Measurements from ENCODE around the gene ATP11A.

- TF ChIP-seq CTCF (IDR thresholded peaks at IDR 0.05): no peak
- TF ChIP-seq POLR2A (IDR thresholded peaks at IDR 0.05): no peak
Measured at GRCh38 chr13:112900226-112900600, 210.4 kb downstream of the ATP11A start.
